Loucy (cell line): ENCODE measurements around the gene FOSL1.

Experiments used
- CTCF ChIP-seq: fragments of 200-600 bp; sonication (generic); conservative IDR thresholded peaks from 2 replicates; pipeline ENCODE4 v1.5.1; 2014; ENCODE audit warnings: mild to moderate bottlenecking, antibody characterized with exemption, low read length
- EZH2phosphoT487 ChIP-seq: fragments of 200-600 bp; IDR thresholded peaks from 2 replicates; pipeline ENCODE4 v1.6.1; 2018; ENCODE audit warnings: antibody characterized with exemption, mild to moderate bottlenecking, moderate library complexity, borderline replicate concordance

- TF ChIP-seq CTCF: no peak
- no peak for TF ChIP-seq EZH2phosphoT487
Measured at GRCh38 chr11:65879617-65880016, 20.6 kb downstream of the FOSL1 start, which contains the start of gene CTSW.
